ENCODE results near the gene ZNF30. TPM values are rescaled to one million over a fixed set of nuclear protein-coding genes. Genes with fewer than 3 reads are reported as not detected.

Gene ZNF30
- total and polyA plus RNA-seq, 2 experiments from 2014 or later = 4.1 to 18.7 TPM

GRCh38 chr19:34976611-34977010 is 49.9 kb downstream of the ZNF30 start:
- Histone ChIP-seq H3K9me2 (ENCODE audit: insufficient read depth) (0 out of 2 replicates have a peak, but pooled peaks cover 3% of the 10 kb centered on the region), H3K79me2 (replicated peaks; ENCODE audit: insufficient read depth) (no peaks in the 10 kb centered on the region), H4K20me1 (replicated peaks; ENCODE audit: insufficient read depth) (no peaks in the 10 kb centered on the region), H3K4me2 (no peak overlapping the region), H3K36me3 (ENCODE audit: insufficient read depth) (no peaks in the 10 kb centered on the region), H3F3A (replicated peaks; ENCODE audit: low read depth) (no peaks in the 10 kb centered on the region), H3K27ac (ENCODE audit: low read depth) (no peak overlapping the region), H3K27me3 (ENCODE audit: insufficient read depth) (no peaks in the 10 kb centered on the region), H3K4me3 (no peak overlapping the region), H2AFZ (no peak overlapping the region), H3K4me1 (ENCODE audit: insufficient read depth) (peaks cover 25% of the 10 kb centered on the region)
- TF ChIP-seq JUNB (IDR thresholded peaks at IDR 0.05; ENCODE audit: unreplicated experiment) (no peak), ZNF331 (CRISPR knock-in tag; IDR thresholded peaks at IDR 0.05; ENCODE audit: low read depth) (no peak), NANOG (IDR thresholded peaks at IDR 0.05; ENCODE audit: borderline replicate concordance) (no peak), STAT1 (IDR thresholded peaks at IDR 0.05; ENCODE audit: unreplicated experiment) (no peak), EZH2phosphoT487 (IDR thresholded peaks at IDR 0.05; ENCODE audit: unreplicated experiment) (no peak), POLR2AphosphoS5 (IDR thresholded peaks at IDR 0.05; ENCODE audit: low read depth) (no peak), ZNF114 (CRISPR knock-in tag; IDR thresholded peaks at IDR 0.05) (no peak), EZH2 (IDR thresholded peaks at IDR 0.05; ENCODE audit: low read depth, unreplicated experiment) (no peak), ZNF462 (CRISPR knock-in tag; IDR thresholded peaks at IDR 0.05) (no peak), CREB1 (CRISPR knock-in tag; IDR thresholded peaks at IDR 0.05; ENCODE audit: low read depth) (no peak)
- TF ChIP-seq, protein P1, sequence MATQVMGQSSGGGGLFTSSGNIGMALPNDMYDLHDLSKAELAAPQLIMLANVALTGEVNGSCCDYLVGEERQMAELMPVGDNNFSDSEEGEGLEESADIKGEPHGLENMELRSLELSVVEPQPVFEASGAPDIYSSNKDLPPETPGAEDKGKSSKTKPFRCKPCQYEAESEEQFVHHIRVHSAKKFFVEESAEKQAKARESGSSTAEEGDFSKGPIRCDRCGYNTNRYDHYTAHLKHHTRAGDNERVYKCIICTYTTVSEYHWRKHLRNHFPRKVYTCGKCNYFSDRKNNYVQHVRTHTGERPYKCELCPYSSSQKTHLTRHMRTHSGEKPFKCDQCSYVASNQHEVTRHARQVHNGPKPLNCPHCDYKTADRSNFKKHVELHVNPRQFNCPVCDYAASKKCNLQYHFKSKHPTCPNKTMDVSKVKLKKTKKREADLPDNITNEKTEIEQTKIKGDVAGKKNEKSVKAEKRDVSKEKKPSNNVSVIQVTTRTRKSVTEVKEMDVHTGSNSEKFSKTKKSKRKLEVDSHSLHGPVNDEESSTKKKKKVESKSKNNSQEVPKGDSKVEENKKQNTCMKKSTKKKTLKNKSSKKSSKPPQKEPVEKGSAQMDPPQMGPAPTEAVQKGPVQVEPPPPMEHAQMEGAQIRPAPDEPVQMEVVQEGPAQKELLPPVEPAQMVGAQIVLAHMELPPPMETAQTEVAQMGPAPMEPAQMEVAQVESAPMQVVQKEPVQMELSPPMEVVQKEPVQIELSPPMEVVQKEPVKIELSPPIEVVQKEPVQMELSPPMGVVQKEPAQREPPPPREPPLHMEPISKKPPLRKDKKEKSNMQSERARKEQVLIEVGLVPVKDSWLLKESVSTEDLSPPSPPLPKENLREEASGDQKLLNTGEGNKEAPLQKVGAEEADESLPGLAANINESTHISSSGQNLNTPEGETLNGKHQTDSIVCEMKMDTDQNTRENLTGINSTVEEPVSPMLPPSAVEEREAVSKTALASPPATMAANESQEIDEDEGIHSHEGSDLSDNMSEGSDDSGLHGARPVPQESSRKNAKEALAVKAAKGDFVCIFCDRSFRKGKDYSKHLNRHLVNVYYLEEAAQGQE (IDR thresholded peaks at IDR 0.05; ENCODE audit: unreplicated experiment) = no peak
- TF ChIP-seq, protein P2, sequence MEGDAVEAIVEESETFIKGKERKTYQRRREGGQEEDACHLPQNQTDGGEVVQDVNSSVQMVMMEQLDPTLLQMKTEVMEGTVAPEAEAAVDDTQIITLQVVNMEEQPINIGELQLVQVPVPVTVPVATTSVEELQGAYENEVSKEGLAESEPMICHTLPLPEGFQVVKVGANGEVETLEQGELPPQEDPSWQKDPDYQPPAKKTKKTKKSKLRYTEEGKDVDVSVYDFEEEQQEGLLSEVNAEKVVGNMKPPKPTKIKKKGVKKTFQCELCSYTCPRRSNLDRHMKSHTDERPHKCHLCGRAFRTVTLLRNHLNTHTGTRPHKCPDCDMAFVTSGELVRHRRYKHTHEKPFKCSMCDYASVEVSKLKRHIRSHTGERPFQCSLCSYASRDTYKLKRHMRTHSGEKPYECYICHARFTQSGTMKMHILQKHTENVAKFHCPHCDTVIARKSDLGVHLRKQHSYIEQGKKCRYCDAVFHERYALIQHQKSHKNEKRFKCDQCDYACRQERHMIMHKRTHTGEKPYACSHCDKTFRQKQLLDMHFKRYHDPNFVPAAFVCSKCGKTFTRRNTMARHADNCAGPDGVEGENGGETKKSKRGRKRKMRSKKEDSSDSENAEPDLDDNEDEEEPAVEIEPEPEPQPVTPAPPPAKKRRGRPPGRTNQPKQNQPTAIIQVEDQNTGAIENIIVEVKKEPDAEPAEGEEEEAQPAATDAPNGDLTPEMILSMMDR (conservative IDR thresholded peaks at IDR 0.05; ENCODE audit: low read depth in 2 of 2) = no peak
- TF ChIP-seq, protein P3, sequence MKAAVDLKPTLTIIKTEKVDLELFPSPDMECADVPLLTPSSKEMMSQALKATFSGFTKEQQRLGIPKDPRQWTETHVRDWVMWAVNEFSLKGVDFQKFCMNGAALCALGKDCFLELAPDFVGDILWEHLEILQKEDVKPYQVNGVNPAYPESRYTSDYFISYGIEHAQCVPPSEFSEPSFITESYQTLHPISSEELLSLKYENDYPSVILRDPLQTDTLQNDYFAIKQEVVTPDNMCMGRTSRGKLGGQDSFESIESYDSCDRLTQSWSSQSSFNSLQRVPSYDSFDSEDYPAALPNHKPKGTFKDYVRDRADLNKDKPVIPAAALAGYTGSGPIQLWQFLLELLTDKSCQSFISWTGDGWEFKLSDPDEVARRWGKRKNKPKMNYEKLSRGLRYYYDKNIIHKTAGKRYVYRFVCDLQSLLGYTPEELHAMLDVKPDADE (IDR thresholded peaks at IDR 0.05) = no peak
- DNase-seq (ENCODE audit: low spot score) (no peak), ATAC-seq (no peak)
- Mint-ChIP-seq H3K27ac (no peak overlapping the region), H3K4me1 (peaks cover 22% of the 10 kb centered on the region), H3K4me3 (no peak overlapping the region), H3K9me3 (peaks cover 14% of the 10 kb centered on the region), H3K27me3 (ENCODE audit: insufficient read depth, low read depth, poor library complexity) (peaks cover 3% of the 10 kb centered on the region), H3K36me3 (ENCODE audit: low read depth) (peaks cover 4% of the 10 kb centered on the region; the same call in 1 of the 3 replicates)
